ENCODE data around the gene BIVM.

DNA sequence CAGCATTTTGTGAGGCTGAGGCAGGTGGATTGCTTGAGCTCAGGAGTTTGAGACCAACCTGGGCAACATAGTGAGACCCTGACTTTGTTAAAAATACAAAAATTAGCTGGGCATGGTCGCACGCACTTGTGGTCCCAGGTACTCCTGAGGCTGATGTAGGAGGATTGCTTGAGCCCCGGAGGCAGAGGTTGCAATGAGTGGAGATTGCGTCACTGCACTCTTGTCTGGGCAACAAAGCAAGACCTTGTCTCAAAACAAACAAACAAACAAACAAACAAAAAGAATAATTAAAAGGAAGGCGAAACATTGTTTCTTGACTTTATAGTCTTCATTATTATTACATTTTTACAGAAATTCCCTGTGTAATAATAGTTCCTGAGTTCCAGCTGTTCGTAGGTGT is 15.9 kb downstream of the BIVM start:
- TF ChIP-seq ZNF274 (IDR thresholded peaks at IDR 0.05; ENCODE audit: low read depth, low read length) (no peak), YY1 (IDR thresholded peaks at IDR 0.05; ENCODE audit: insufficient read depth, insufficient read length) (no peak)
